ENCODE results near the gene IL3RA.
"Not testable (repeated sequence)": the region's sequence is repeated elsewhere in the genome, so short reads cannot be mapped to it uniquely, and the experiment has no call there.

The IL3RA gene

DNA sequence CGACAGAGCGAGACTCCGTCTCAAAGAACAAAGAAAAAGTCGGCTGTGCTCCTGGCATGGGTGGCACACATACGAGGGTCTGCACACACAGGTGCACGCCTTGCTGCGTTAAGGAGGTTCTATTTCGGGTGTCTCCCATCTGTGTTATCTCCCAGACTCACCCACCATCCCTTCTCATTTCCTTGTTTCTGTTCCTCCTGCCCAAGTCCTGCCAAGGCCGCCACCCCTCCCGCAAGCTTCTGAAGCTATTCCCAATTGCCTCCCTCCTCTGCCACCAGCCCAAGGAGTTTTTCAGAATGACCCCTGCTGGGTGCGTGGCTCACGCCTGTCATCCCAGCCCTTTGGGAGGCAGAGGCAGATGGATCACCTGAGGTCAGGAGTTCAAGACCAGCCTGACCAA, 6.0 kb upstream of the IL3RA start:
- DNase-seq (ENCODE audit: low spot score) = no peak

DNA sequence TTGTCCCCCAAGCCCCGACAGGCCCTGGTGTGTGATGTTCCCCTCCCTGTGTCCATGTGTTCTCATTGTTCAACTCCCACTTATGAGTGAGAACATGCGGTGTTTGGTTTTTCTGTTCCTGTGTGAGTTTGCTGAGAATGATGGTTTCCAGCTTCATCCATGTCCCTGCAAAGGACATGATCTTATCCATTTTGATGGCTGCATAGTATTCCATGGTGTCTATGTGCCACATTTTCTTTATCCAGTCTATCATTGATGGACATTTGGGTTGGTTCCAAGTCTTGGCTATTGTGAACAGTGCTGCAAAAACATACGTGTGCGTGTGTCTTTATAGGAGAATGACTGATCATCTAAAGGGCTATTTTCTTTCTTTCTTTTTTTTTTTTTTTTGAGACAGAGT, 4.2 kb upstream of the IL3RA start:
- DNase-seq (ENCODE audit: low spot score) = not testable (repeated sequence)

GRCh38 chrX:1334854-1335253, 1.7 kb upstream of the IL3RA start:
- no peak for DNase-seq (ENCODE audit: low spot score)

GRCh38 chrX:1336948-1337779, 579 bp downstream of the IL3RA start:
- no peak for DNase-seq (ENCODE audit: low spot score)

- DNase-seq (ENCODE audit: low spot score) = no peak
These were observed 5.1 kb downstream of the IL3RA start for GRCh38 chrX:1341545-1342184.

DNA sequence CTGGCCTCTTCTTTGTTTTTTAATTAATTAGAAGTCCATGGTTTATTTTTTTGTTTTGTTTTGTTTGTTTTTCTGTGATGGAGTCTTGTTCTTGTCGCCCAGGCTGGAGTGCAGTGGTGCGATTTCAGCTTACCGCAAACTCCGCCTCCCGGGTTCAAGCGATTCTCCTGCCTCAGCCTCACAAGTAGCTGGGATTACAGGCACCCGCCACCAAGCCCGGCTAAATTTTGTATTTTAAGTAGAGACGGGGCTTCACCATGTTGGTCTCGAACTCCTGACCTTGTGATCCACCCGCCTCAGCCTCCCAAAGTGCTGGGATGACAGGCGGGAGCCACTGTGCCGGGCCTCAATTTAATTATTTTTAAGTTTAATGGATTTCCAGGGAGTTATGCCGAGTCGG, 13.0 kb downstream of the IL3RA start:
- not testable (repeated sequence) for DNase-seq (ENCODE audit: low spot score)

DNA sequence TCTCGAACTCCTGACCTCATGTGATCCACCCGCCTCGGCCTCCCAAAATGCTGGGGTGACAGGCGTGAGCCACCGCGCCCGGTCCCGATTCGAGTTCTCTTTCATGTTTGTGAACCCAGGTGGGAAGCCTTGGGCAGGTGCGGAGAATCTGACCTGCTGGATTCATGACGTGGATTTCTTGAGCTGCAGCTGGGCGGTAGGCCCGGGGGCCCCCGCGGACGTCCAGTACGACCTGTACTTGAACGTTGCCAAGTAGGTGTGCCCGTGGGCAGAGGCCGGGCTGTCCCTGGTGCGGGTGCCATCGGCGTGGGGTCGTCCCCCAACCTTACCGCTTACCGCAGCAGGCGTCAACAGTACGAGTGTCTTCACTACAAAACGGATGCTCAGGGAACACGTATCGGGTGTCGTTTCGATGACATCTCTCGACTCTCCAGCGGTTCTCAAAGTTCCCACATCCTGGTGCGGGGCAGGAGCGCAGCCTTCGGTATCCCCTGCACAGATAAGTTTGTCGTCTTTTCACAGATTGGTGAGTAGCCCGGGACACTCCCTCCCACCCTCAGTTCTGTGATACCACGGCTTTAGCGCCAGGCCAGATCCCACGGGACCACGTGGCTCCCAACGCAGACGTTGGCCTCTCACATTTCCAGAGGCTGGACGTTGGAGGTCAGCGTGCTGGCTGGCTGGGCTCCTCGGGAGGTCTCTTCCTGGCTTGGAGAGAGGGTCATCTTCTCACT, 15.6 kb downstream of the IL3RA start:
- DNase-seq (ENCODE audit: low spot score) = no peak

GRCh38 chrX:1354036-1355019, 17.7 kb downstream of the IL3RA start:
- no peak for DNase-seq (ENCODE audit: low spot score)

DNA sequence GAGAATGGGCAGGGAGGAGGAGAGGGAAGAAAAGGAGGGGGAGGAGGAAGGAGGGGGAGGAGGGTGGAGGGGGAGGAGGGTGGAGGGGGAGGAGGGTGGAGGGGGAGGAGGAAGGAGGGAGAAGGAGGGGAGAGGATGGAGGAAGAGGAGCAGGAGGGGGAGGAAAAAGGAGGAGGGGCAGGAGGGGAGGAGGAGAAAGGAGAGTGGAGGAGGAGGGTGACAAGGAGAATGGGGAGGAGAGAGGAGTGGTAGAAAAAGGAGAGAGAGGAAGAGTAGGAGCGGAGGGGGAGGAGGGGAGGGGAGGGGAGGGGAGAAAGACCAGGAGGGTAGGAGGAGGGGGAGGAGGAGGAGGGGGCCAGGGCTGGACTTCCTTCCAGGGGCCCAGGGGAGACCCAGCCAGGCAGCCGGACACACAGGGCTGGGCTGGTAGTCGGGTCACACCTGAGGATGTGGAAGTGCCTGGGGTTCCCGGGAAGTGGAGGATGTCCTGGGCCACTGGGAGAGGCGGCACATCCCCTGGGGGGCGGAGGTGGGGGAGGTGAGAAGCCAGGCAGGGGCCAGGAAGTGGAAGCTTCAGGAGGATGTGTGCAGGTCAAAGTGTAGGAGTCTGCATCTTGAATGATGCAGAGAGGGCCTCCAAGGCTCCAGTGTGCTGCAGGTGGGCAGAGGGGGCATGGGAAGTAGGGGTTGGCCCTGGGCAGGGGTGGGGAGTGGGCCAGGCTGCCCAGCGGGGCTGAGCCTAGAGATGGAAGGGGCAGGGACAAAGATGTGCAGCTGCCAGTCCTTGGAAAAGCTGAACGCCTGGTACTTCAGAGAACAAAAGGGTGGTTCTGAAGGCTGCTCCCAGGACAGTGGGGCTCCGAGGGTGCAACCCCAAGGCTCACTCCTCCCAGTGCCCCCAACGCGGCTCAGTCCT, 18.8 kb downstream of the IL3RA start:
- no peak for DNase-seq (ENCODE audit: low spot score)

- DNase-seq (ENCODE audit: low spot score) = no peak
These were observed 21.4 kb downstream of the IL3RA start for GRCh38 chrX:1357993-1358392.

- no peak for DNase-seq (ENCODE audit: low spot score)
These were observed 22.4 kb downstream of the IL3RA start for GRCh38 chrX:1358793-1359476.

- no peak for DNase-seq (ENCODE audit: low spot score)
These were observed 22.9 kb downstream of the IL3RA start for GRCh38 chrX:1359477-1359873.

DNA sequence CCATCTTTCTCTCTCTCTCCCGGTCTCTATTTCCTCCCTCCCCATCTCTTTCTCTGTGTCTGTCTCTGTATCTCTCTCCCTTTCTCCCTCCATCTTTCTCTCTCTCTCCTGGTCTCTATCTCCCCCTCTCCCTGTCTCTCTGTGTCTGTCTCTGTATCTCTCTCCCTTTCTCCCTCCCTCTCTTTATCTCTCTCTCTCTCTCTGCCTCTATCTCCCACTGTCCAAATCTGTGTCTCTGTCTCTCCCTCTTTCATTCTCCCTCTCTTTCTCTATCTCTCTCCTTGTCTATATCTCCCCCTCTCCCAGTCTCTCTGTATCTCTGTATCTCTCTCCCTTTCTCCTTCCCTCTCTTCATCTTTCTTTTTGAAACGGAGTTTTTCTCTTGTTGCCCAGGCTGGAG, 23.6 kb downstream of the IL3RA start:
- DNase-seq (ENCODE audit: low spot score) = no peak

GRCh38 chrX:1361275-1361674, 24.7 kb downstream of the IL3RA start:
- DNase-seq (ENCODE audit: low spot score) = no peak

- no peak for DNase-seq (ENCODE audit: low spot score)
These were observed 25.3 kb downstream of the IL3RA start for GRCh38 chrX:1361910-1362309.

GRCh38 chrX:1366363-1366762, 29.8 kb downstream of the IL3RA start:
- DNase-seq (ENCODE audit: low spot score) = not testable (repeated sequence)

GRCh38 chrX:1368385-1368698, 31.8 kb downstream of the IL3RA start:
- no peak for DNase-seq (ENCODE audit: low spot score)

DNA sequence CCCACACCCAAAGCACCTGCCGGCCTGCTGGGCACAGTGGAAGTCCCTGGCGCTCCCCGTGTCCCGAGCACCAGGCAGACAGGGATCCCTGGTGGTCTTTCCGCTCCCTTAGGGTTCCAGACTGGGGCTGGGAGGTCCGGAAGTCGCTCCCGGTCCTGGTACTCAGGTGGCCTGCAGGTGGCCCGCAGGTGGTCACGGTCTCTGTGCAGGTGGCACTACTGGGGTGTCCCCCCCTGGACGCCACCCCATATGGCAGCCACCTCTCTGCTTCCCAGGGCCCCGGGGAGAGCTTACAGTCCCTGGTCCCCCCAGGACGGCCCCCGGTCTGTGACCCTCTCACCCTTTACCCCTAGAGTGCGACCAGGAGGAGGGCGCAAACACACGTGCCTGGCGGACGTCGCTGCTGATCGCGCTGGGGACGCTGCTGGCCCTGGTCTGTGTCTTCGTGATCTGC, 41.7 kb downstream of the IL3RA start:
- no peak for DNase-seq (ENCODE audit: low spot score)

GRCh38 chrX:1380672-1381233, 44.2 kb downstream of the IL3RA start:
- DNase-seq (ENCODE audit: low spot score) = no peak
